GM10248 (cell line): ENCODE measurements around the gene SMTNL2.

Source experiments
- CTCF ChIA-PET: fragments of 300-600 bp; sonication (Branson Sonifier 250); formaldehyde crosslinking; extraction: SDS; loops from one replicate; lab custom pipeline; 2021; ENCODE audit warnings: antibody characterized with exemption; lab: Yijun Ruan, JAX
- POLR2A ChIA-PET: fragments of 350-650 bp; sonication (Branson Sonifier 250); formaldehyde crosslinking; extraction: SDS; loops from one replicate; lab custom pipeline; 2020; ENCODE audit warnings: antibody characterized with exemption; lab: Yijun Ruan, JAX
- DNase-seq: peaks from one replicate; pipeline ENCODE4 v3.0.0; 2012; ENCODE audit errors: extremely low spot score
- TF ChIP-seq, protein P1 (sequence below): IDR thresholded peaks from 2 replicates; pipeline ENCODE4 v1.5.1; 2012; ENCODE audit warnings: mild to moderate bottlenecking, low read depth; ENCODE audit errors: extremely low read depth, missing control alignments, control extremely low read depth

The SMTNL2 gene

DNA sequence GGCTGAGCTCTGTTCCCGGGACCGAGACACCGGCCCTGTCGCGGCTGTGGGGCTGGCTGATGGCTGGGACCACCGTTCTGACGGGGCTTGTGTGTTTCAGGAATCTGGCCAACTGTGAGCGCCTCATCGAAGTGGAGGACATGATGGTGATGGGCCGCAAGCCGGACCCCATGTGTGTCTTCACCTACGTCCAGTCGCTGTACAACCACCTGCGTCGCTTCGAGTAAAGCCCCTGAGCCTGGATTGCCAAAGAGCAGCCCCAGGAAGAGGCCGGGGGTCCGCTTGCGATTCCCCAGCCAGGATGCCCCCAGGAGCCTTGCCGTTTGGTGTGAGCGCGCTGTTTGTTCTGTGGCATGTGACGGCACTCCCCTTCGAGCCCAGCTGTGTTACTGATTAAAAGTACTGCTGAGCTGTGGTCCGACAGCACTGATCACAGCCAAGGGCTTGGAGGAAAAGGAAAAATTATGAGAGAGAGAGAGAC lies 23.0 kb downstream of the SMTNL2 start:
- CTCF ChIA-PET: interaction anchor here (0.9 to 2.7 kb wide), 5 partner anchors 9 to 42 kb away, joined by 4 to 8 read pairs (median 5); no protein-coding TSS in a partner anchor

DNA sequence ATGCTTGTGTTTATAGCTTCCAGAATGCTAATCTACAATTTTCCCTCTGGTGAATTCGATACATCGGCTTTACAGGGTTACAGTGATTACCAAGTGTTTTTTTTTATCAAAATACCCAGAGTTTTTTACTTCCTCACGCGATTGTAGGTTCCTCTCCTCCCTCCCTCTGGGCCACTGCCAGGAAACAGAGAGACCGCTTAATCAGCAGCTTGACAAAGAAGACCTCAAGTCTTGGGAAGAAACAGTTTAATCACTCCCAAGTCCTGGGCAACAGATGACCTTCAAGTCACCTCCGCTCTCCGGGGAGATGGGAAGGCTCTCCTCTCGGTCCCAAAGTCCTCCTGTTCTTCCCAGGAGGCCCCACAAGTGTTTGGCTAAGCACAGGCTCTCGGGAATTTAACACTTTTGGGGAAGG lies 23.5 kb downstream of the SMTNL2 start:
- ChIA-PET CTCF (interaction anchor here (1.5 to 2.7 kb wide), 4 partner anchors 8 to 42 kb away, joined by 4 to 8 read pairs (median 6); no protein-coding TSS in a partner anchor), POLR2A (no interaction called here)
- DNase-seq: no peak
- TF ChIP-seq, protein P1, sequence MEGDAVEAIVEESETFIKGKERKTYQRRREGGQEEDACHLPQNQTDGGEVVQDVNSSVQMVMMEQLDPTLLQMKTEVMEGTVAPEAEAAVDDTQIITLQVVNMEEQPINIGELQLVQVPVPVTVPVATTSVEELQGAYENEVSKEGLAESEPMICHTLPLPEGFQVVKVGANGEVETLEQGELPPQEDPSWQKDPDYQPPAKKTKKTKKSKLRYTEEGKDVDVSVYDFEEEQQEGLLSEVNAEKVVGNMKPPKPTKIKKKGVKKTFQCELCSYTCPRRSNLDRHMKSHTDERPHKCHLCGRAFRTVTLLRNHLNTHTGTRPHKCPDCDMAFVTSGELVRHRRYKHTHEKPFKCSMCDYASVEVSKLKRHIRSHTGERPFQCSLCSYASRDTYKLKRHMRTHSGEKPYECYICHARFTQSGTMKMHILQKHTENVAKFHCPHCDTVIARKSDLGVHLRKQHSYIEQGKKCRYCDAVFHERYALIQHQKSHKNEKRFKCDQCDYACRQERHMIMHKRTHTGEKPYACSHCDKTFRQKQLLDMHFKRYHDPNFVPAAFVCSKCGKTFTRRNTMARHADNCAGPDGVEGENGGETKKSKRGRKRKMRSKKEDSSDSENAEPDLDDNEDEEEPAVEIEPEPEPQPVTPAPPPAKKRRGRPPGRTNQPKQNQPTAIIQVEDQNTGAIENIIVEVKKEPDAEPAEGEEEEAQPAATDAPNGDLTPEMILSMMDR: no peak

More for the DNA sequence above, 23.0 kb downstream of the SMTNL2 start:
- TF ChIP-seq, protein P1: no peak
- POLR2A ChIA-PET: no interaction called here
- no peak for DNase-seq

DNA sequence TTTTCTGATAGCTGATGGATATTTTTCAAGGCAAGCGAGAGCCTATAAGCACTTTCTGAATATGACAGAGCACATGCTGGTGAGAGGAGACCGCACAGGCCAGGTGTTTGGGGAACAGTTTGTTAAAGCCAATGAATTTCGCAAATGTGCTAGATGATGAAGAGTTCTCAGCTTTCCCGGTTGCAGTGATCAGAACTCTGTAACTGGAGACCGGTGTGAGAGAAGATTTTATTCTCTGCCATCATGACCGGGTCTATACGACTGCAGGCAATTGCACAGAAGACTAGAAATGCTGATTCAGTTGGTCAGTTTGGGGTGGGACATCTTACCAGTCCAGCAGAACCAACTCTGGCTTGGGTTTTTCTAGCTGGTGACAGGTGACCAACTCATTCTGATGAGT lies 25.4 kb downstream of the SMTNL2 start:
- ChIA-PET POLR2A (interaction anchor here (0.6 kb wide), 1 partner anchor 324 kb away, joined by 3 read pairs; no protein-coding TSS in a partner anchor), CTCF (interaction anchor here (1.2 to 2.7 kb wide), 3 partner anchors 9 to 43 kb away, joined by 4 to 7 read pairs (median 6); no protein-coding TSS in a partner anchor)
- TF ChIP-seq, protein P1: no peak
- no peak for DNase-seq

DNA sequence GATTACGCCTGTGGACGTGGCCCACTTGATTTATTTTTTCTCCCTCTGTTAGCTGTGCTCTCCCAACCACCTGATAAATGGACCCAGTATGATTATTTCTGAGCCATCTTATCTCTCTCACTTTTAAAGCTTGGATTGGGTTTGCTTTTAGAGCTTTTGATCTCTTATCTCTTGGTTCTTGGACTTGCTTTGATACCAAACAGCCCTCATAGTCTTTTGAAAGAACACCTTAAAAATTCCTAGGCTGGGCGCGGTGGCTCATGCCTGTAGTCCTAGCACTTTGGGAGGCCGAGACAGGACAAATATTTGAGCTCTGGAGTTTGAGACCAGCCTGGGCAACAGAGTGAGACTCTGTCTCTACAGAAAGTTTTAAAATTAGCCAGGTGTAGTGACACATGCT lies 25.8 kb downstream of the SMTNL2 start:
- POLR2A ChIA-PET: no interaction called here
- no peak for DNase-seq
- TF ChIP-seq, protein P1: no peak
- CTCF ChIA-PET: interaction anchor here (1.2 to 2.0 kb wide), 4 partner anchors 9 to 43 kb away, joined by 4 to 6 read pairs (median 4); no protein-coding TSS in a partner anchor

DNA sequence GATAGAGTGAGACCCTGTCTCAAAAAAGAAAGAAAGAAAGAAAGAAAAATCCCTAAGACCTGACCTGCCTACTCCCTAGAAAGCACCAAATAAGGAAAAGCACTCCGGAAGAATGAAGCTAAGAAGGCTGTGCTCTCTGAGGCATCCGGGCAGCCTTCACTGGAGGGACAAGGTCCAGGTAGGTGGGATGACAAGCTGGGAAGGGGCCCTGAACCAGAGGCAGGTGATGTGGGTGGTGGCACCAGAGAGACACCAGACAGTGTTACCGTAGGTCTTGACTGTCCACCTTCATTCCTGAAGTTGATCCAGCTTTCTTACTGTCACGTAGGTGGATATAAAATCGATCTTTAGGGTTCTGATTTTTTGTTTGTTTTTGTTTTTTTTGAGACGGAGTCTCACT lies 26.3 kb downstream of the SMTNL2 start:
- CTCF ChIA-PET: interaction anchor here (1.2 to 2.0 kb wide), 3 partner anchors 14 to 44 kb away, joined by 4 to 6 read pairs (median 5); no protein-coding TSS in a partner anchor
- no peak for DNase-seq
- TF ChIP-seq, protein P1: no peak
- POLR2A ChIA-PET: no interaction called here

DNA sequence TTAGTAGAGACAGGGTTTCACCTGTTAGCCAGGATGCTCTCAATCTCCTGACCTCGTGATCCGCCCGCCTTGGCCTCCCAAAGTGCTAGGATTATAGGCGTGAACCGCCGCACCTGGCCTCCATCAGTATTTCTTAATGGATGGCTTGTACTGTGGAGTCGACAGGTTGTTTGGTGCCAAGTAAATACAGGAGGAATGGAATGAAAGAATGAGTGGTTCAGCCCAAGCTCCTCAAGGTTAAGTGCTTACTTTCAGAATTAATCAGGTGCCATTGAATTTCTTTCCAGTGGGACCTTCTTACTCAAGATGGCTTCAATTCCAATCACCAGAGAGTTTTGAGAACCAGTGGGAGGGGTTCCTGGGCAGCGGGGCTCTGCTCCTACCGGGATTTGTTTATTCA lies 32.1 kb downstream of the SMTNL2 start:
- TF ChIP-seq, protein P1: no peak
- CTCF ChIA-PET: interaction anchor here (1.0 to 2.4 kb wide), 4 partner anchors 8 to 196 kb away, joined by 3 to 12 read pairs (median 6); no protein-coding TSS in a partner anchor
- POLR2A ChIA-PET: no interaction called here
- no peak for DNase-seq
